Uterine smooth muscle cell (primary cell): ENCODE data around the gene PCNP. TPM values are rescaled to one million over a fixed set of nuclear protein-coding genes. Genes with fewer than 3 reads are reported as not detected.

ENCODE experiments used
- total RNA-seq: library from RNA; depleted of rRNA; stranded (reverse); fragments of >200 nt; gene quantifications from 2 replicates; pipeline ENCODE4 v1.2.3, GENCODE V29; 2014

Gene PCNP, protein sequence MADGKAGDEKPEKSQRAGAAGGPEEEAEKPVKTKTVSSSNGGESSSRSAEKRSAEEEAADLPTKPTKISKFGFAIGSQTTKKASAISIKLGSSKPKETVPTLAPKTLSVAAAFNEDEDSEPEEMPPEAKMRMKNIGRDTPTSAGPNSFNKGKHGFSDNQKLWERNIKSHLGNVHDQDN
- total RNA-seq: 116 and 119 TPM in 2 replicates

DNA sequence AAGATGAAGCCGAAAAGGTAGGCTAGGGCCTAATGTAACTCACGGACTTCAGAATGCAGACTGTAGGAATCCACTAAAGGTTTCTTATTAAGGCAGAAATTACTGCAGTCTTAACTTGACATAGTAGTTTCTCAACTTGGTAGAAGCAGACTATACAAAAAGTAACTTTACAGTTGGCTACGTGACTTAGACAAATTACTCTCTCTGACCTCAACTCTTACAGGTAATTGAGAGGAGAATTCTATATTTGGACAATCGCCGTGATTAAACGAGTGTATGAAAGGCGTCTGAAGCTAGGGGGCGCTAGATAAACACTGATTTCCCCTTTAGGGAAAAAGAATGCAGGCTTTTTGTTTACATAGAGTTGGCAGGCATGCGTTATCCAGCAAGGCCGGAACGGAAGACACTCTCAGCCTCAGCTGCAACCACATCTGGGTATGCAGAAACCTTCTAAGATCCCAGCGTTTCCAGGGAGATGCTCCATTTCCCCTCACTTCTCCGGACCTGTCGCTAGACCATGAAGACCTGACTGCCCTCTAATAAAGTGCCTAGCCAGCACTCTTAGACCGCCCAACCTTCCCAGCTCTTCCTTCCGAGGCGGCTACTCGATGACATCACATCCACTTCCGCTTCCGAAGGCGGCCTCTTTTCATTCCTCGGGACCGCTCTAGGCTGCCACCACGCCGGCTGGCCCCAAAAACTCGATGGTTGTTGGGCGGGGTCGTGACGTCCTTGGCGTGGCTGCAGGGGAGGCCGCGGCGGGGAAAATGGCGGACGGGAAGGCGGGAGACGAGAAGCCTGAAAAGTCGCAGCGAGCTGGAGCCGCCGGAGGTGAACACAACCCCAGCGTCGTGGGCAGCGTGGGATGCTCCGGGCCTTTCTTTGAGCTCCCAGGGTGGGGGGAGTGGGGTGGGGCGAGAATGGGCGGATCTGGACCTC, at the start of gene PCNP:
Gene PCNP, plus strand, starts transcription at position 732 of the 939 bp plus-strand sequence. Its CDS starts 36 bp downstream, at position 768.

DNA sequence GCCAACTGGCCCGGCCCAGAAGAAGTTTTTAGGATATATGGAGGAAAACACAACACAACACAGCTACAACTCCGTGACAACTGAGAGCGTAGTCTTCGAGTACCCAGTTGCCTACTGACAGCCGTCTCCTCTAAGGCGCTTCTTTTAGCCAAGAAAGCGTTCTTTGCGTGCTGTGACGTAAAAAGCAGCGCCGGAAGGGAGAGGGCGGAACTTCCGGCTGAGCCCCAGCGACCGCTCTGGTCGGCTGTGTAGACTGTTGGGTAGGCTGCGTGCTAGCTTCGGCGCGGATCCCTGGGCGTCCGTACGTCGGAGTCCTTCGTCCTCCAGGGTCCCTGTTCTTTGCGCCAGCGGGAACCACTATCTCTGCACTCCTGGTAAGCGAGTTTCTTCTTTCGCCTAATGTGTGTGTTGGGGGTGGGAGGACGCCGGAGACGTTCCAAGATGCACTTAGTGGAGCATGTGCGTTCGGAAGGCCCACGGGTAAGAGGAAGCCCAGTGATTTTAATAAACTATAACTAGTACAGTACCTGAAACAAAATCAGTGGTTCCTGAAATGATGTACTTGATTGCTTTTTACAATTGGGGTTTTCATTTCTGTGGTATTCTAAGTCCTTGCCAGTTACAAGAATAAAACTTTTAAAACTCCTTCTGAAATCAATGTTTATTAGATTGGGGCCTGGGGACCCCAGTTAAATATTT, 12.2 kb upstream of the PCNP start, which contains the start of gene TRMT10C:
Gene TRMT10C, plus strand, starts transcription at position 239 of the 699 bp plus-strand sequence. CDS start 2,914 bp downstream, outside the sequence.

Other genes starting within 250 kb of the PCNP start
- 13.9 and 14.7 TPM in 2 replicates for gene SENP7, start 61.0 kb upstream of the PCNP start, total RNA-seq
- 23.9 and 33.5 TPM in 2 replicates for gene TRMT10C, start 12.3 kb upstream of the PCNP start, total RNA-seq
- gene ZBTB11, start 103.0 kb downstream of the PCNP start, total RNA-seq: 28.4 and 29.0 TPM in 2 replicates
- 1,440 and 1,444 TPM in 2 replicates for gene RPL24, start 112.5 kb downstream of the PCNP start, total RNA-seq
- 13.4 and 25.7 TPM in 2 replicates for gene CEP97, start 150.4 kb downstream of the PCNP start, total RNA-seq
- gene NXPE3, start 205.0 kb downstream of the PCNP start, total RNA-seq: 25.2 and 34.0 TPM in 2 replicates